ENCODE measurements around the gene TMEM52.
A peak's percentile ranks its signal among the peaks of the same experiment; 100 is the strongest.

Gene TMEM52

DNA sequence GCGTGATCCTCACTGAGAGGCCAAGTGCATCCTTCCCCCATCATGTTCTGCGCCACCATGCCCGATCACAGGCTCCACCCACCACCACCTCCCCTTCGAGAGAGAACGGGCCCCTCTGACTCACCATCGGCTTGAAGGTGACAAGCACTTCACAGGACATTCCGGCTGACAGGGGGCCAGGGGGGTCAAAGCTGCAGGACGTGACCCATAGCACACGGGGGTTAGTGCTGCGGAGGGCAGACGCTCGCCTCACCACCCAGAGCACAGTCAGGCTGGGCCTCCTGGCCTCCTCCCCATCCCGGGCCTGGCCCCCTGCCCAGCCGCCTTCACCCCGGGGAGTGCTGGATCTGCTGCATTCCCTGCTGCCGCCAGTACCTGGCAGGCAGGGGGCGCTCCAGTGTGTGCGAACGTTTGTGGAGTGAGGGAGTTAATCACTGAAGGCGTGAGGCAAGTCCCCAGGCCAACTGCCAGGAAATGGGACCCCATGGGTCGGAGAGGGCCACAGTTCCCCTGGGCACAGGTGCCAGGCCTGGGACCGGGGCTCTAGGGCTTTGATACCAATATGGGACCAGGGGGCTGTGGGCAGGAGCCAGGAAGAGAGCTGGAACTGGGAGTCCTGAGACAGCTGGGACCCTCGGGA is 40.9 kb upstream of the TMEM52 start:
- Histone ChIP-seq H3K9me2 (replicated peaks; ENCODE audit: insufficient read depth, low read length) (no peaks in the 10 kb centered on the region), H3K9ac (ENCODE audit: low read length) (no peak overlapping the region), H2AFZ (ENCODE audit: low read length) (no peak overlapping the region), H3K9me3 (replicated peaks; ENCODE audit: insufficient read depth, low read length) (no peaks in the 10 kb centered on the region), H4K20me1 (ENCODE audit: insufficient read depth, low read length) (no peaks in the 10 kb centered on the region), H3K4me3 (ENCODE audit: low read length) (no peak overlapping the region), H3K4me2 (ENCODE audit: low read depth, low read length) (no peak overlapping the region), H3K79me2 (ENCODE audit: low read length) (no peaks in the 10 kb centered on the region), H3K27ac (ENCODE audit: low read length) (no peak overlapping the region), H3K36me3 (replicated peaks; ENCODE audit: insufficient read depth, low read length) (no peaks in the 10 kb centered on the region), H3F3A (ENCODE audit: insufficient read depth, low read length) (no peaks in the 10 kb centered on the region), H3K27me3 (replicated peaks; ENCODE audit: insufficient read depth, low read length) (peaks cover 98% of the 10 kb centered on the region), H3K4me1 (ENCODE audit: low read length) (no peaks in the 10 kb centered on the region)
- TF ChIP-seq, protein P1, sequence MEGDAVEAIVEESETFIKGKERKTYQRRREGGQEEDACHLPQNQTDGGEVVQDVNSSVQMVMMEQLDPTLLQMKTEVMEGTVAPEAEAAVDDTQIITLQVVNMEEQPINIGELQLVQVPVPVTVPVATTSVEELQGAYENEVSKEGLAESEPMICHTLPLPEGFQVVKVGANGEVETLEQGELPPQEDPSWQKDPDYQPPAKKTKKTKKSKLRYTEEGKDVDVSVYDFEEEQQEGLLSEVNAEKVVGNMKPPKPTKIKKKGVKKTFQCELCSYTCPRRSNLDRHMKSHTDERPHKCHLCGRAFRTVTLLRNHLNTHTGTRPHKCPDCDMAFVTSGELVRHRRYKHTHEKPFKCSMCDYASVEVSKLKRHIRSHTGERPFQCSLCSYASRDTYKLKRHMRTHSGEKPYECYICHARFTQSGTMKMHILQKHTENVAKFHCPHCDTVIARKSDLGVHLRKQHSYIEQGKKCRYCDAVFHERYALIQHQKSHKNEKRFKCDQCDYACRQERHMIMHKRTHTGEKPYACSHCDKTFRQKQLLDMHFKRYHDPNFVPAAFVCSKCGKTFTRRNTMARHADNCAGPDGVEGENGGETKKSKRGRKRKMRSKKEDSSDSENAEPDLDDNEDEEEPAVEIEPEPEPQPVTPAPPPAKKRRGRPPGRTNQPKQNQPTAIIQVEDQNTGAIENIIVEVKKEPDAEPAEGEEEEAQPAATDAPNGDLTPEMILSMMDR (IDR thresholded peaks at IDR 0.05; ENCODE audit: low read length), result peak; percentile 74
- no peak for TF ChIP-seq EZH2phosphoT487 (IDR thresholded peaks at IDR 0.05; ENCODE audit: low read length)
- no peak for TF ChIP-seq EZH2 (optimal IDR thresholded peaks at IDR 0.05; ENCODE audit: low read depth, low read length)
- DNase-seq, result peak; percentile 50

DNA sequence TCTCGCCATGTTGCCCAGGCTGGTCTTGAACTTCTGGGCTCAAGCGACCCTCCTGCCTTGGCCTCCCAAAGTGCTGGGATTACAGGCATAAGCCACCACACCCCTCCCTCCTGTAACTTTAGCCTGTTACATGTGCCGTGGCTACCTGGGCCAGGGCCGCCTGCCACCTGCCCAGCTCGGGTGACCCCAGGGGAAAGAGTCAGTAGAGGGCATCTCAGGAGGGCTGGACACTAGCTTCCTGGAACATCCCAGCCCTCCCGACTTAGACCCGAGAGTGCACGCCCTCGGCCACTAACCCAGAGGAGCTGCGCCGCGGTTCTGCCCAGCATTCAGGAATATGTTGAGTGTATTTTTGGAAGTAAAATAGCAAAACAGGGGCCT is 40.4 kb upstream of the TMEM52 start:
- Histone ChIP-seq H3K4me3 (ENCODE audit: low read length) (no peak overlapping the region), H3K27ac (ENCODE audit: low read length) (no peak overlapping the region), H2AFZ (ENCODE audit: low read length) (no peak overlapping the region), H3K9me2 (replicated peaks; ENCODE audit: insufficient read depth, low read length) (no peaks in the 10 kb centered on the region), H4K20me1 (ENCODE audit: insufficient read depth, low read length) (no peaks in the 10 kb centered on the region), H3K79me2 (ENCODE audit: low read length) (no peaks in the 10 kb centered on the region), H3K36me3 (replicated peaks; ENCODE audit: insufficient read depth, low read length) (no peaks in the 10 kb centered on the region), H3K9ac (ENCODE audit: low read length) (no peak overlapping the region), H3K9me3 (replicated peaks; ENCODE audit: insufficient read depth, low read length) (no peaks in the 10 kb centered on the region), H3K4me2 (ENCODE audit: low read depth, low read length) (no peak overlapping the region), H3K4me1 (ENCODE audit: low read length) (no peaks in the 10 kb centered on the region), H3F3A (ENCODE audit: insufficient read depth, low read length) (no peaks in the 10 kb centered on the region), H3K27me3 (replicated peaks; ENCODE audit: insufficient read depth, low read length) (peaks cover 95% of the 10 kb centered on the region)
- DNase-seq, result no peak
- TF ChIP-seq, protein P1 (IDR thresholded peaks at IDR 0.05; ENCODE audit: low read length), result no peak
- no peak for TF ChIP-seq EZH2phosphoT487 (IDR thresholded peaks at IDR 0.05; ENCODE audit: low read length)
- TF ChIP-seq EZH2 (optimal IDR thresholded peaks at IDR 0.05; ENCODE audit: low read depth, low read length), result no peak

- TF ChIP-seq EZH2phosphoT487 (IDR thresholded peaks at IDR 0.05; ENCODE audit: low read length) (no peak), EZH2 (optimal IDR thresholded peaks at IDR 0.05; ENCODE audit: low read depth, low read length) (no peak)
- TF ChIP-seq, protein P1 (IDR thresholded peaks at IDR 0.05; ENCODE audit: low read length), result no peak
Measured at GRCh38 chr1:1958071-1958541, 39.0 kb upstream of the TMEM52 start.

More at GRCh38 chr1:1958071-1958541, 39.0 kb upstream of the TMEM52 start:
- H3K9ac ChIP-seq (ENCODE audit: low read length), result no peak overlapping the region
- H3K4me2 ChIP-seq (ENCODE audit: low read depth, low read length), result no peak overlapping the region
- no peak overlapping the region for H2AFZ ChIP-seq (ENCODE audit: low read length)
- no peaks in the 10 kb centered on the region for H3K9me2 ChIP-seq (replicated peaks; ENCODE audit: insufficient read depth, low read length)
- H3F3A ChIP-seq (ENCODE audit: insufficient read depth, low read length), result no peaks in the 10 kb centered on the region
- no peak for DNase-seq
- H3K79me2 ChIP-seq (ENCODE audit: low read length), result no peaks in the 10 kb centered on the region
- H4K20me1 ChIP-seq (ENCODE audit: insufficient read depth, low read length), result no peaks in the 10 kb centered on the region
- no peaks in the 10 kb centered on the region for H3K36me3 ChIP-seq (replicated peaks; ENCODE audit: insufficient read depth, low read length)
- peaks cover 95% of the 10 kb centered on the region for H3K27me3 ChIP-seq (replicated peaks; ENCODE audit: insufficient read depth, low read length)
- no peak overlapping the region for H3K27ac ChIP-seq (ENCODE audit: low read length)
- no peaks in the 10 kb centered on the region for H3K9me3 ChIP-seq (replicated peaks; ENCODE audit: insufficient read depth, low read length)
- no peaks in the 10 kb centered on the region for H3K4me1 ChIP-seq (ENCODE audit: low read length)
- H3K4me3 ChIP-seq (ENCODE audit: low read length), result no peak overlapping the region
